H1 (cell line): ENCODE results near the gene ANKRD60. TPM values are rescaled to one million over a fixed set of nuclear protein-coding genes. Genes with fewer than 3 reads are reported as not detected.

Experiments
- CTCF ChIA-PET: fragments of 300-600 bp; sonication (Branson Sonifier 250); formaldehyde crosslinking; loops from one replicate; lab custom pipeline; 2021; ENCODE audit not compliant: partially characterized antibody; lab: Charles Lee
- POLR2A ChIA-PET: fragments of 300-600 bp; sonication (Branson Sonifier 250); formaldehyde crosslinking; loops from one replicate; lab custom pipeline; 2021; ENCODE audit warnings: inconsistent platforms; ENCODE audit not compliant: partially characterized antibody; lab: Charles Lee
- DNase-seq, 2 experiments: peaks; one replicate each; pipeline versions ENCODE4 v3.0.0 to v3.0.0-alpha.2; 2010 to 2022; ENCODE audit warnings: low spot score in 2 of 2, low read depth in 1 of 2, mixed read lengths in 1 of 2
- FAIRE-seq: peaks from 2 replicates; lab custom pipeline; 2011; peaks lifted over from hg19 to GRCh38; lab: Jason Lieb, UNC
- H2AFZ ChIP-seq: 2 replicates; pipeline ENCODE4 v1.8.1; 2012; ENCODE audit warnings: low read length, inconsistent platforms
- H2AK5ac ChIP-seq: 2 replicates; pipeline ENCODE4 v1.6.1; 2013; ENCODE audit warnings: low read depth, low read length
- H2BK120ac ChIP-seq: replicated peaks from 2 replicates; pipeline ENCODE3; 2013; ENCODE audit warnings: low read depth, low read length, inconsistent platforms
- H2BK12ac ChIP-seq: 2 replicates; pipeline ENCODE4 v1.6.1; 2013; ENCODE audit warnings: low read depth, low read length
- H2BK15ac ChIP-seq: 2 replicates; pipeline ENCODE4 v1.6.1; 2013; ENCODE audit warnings: low read length
- H2BK20ac ChIP-seq: 2 replicates; pipeline ENCODE4 v1.6.1; 2013; ENCODE audit warnings: low read length
- H2BK5ac ChIP-seq: 2 replicates; pipeline ENCODE4 v1.6.1; 2013; ENCODE audit warnings: low read depth, low read length
- H3K14ac ChIP-seq: 2 replicates; pipeline ENCODE4 v1.6.1; 2013; ENCODE audit warnings: inconsistent platforms; ENCODE audit not compliant: insufficient read length
- H3K18ac ChIP-seq: 2 replicates; pipeline ENCODE4 v1.6.1; 2013; ENCODE audit warnings: low read length; ENCODE audit errors: extremely low read depth
- H3K23ac ChIP-seq: 2 replicates; pipeline ENCODE4 v1.6.1; 2013; ENCODE audit warnings: inconsistent platforms; ENCODE audit not compliant: insufficient read length
- H3K23me2 ChIP-seq: 2 replicates; pipeline ENCODE4 v1.6.1; 2013; ENCODE audit warnings: low read depth, low read length
- H3K27ac ChIP-seq: 2 replicates; pipeline ENCODE4 v1.6.1; 2011; ENCODE audit warnings: low read depth, low read length, inconsistent platforms
- H3K27me3 ChIP-seq, 4 experiments: replicated peaks in 1 of 4; 1 replicate in 1 of 4; 2 replicates in 3 of 4; pipeline versions ENCODE4 v1.6.1 to v1.8.1; 2011 to 2013; ENCODE audit warnings: low read length in 3 of 4, mild to moderate bottlenecking in 3 of 4, inconsistent platforms in 2 of 4, mixed read lengths in 2 of 4, moderate library complexity in 1 of 4; ENCODE audit not compliant: control insufficient read depth in 3 of 4, insufficient read depth in 3 of 4; ENCODE audit errors: extremely low read depth in 1 of 4
- H3K36me3 ChIP-seq, 4 experiments: 2 replicates each; pipeline versions ENCODE4 v1.6.1 to v1.8.1; 2011 to 2013; ENCODE audit warnings: mild to moderate bottlenecking in 4 of 4, low read length in 3 of 4, moderate library complexity in 2 of 4, control low read depth in 1 of 4, inconsistent platforms in 1 of 4; ENCODE audit not compliant: insufficient read depth in 4 of 4, control insufficient read depth in 2 of 4
- H3K4ac ChIP-seq: replicated peaks from 2 replicates; pipeline ENCODE3; 2013; ENCODE audit warnings: low read length, low read depth, mixed read lengths, inconsistent platforms; ENCODE audit not compliant: insufficient read length
- H3K4me1 ChIP-seq, 4 experiments: replicated peaks in 1 of 4; 1 replicate in 1 of 4; 2 replicates in 3 of 4; pipeline versions ENCODE4 v1.6.1 to v1.8.1; 2011 to 2013; ENCODE audit warnings: low read length in 3 of 4, inconsistent platforms in 2 of 4, mixed read lengths in 1 of 4; ENCODE audit not compliant: insufficient read depth in 4 of 4, control insufficient read depth in 3 of 4
- H3K4me2 ChIP-seq, 2 experiments: 2 replicates each; pipeline versions ENCODE4 v1.6.1 to v1.8.1; 2011 to 2013; ENCODE audit warnings: low read depth in 2 of 2, low read length in 2 of 2, control low read depth in 1 of 2, inconsistent platforms in 1 of 2, mild to moderate bottlenecking in 1 of 2; ENCODE audit not compliant: insufficient read depth in 1 of 2
- H3K4me3 ChIP-seq, 4 experiments: fragments of 200-600, 300-600 bp in 1 of 4; sonication (generic), shearing (Covaris generic), sonication (Bioruptor Twin) in 1 of 4; 2 replicates each; pipeline versions ENCODE4 v1.5.1 to v1.8.1; 2011 to 2016; ENCODE audit warnings: low read length in 4 of 4, low read depth in 3 of 4, control low read depth in 2 of 4, inconsistent platforms in 2 of 4, mild to moderate bottlenecking in 2 of 4, mixed read lengths in 1 of 4, moderate library complexity in 1 of 4; ENCODE audit not compliant: insufficient read depth in 2 of 4; ENCODE audit errors: extremely low read depth in 1 of 4
- H3K56ac ChIP-seq: replicated peaks from 2 replicates; pipeline ENCODE3; 2013; ENCODE audit warnings: low read depth, mild to moderate bottlenecking, mixed read lengths, low read length, inconsistent platforms; ENCODE audit not compliant: insufficient read length
- H3K79me1 ChIP-seq: 2 replicates; pipeline ENCODE4 v1.6.1; 2013; ENCODE audit warnings: low read depth, low read length, control low read depth
- H3K79me2 ChIP-seq, 2 experiments: 2 replicates each; pipeline versions ENCODE4 v1.6.1 to v1.8.1; 2012 to 2013; ENCODE audit warnings: low read length in 2 of 2, mild to moderate bottlenecking in 2 of 2, inconsistent platforms in 1 of 2; ENCODE audit not compliant: insufficient read depth in 2 of 2, control insufficient read depth in 1 of 2
- H3K9ac ChIP-seq, 4 experiments: replicated peaks in 1 of 4; 1 replicate in 1 of 4; 2 replicates in 3 of 4; pipeline versions ENCODE4 v1.6.1 to v1.8.1; 2011 to 2013; ENCODE audit warnings: low read depth in 3 of 4, low read length in 3 of 4, control low read depth in 2 of 4, mild to moderate bottlenecking in 2 of 4, moderate library complexity in 2 of 4, inconsistent platforms in 1 of 4; ENCODE audit errors: extremely low read depth in 1 of 4
- H3K9me3 ChIP-seq, 2 experiments: 2 replicates each; pipeline versions ENCODE4 v1.6.1 to v1.8.1; 2012 to 2013; ENCODE audit warnings: mild to moderate bottlenecking in 2 of 2, moderate library complexity in 2 of 2, control low read depth in 1 of 2, inconsistent platforms in 1 of 2, low read depth in 1 of 2, low read length in 1 of 2, mixed read lengths in 1 of 2; ENCODE audit not compliant: insufficient read depth in 2 of 2
- H4K20me1 ChIP-seq, 2 experiments: replicated peaks in 1 of 2; 2 replicates each; pipeline versions ENCODE3 to v1.8.1; 2011 to 2013; ENCODE audit warnings: inconsistent platforms in 2 of 2, low read length in 2 of 2, mild to moderate bottlenecking in 1 of 2; ENCODE audit not compliant: insufficient read depth in 2 of 2, control insufficient read depth in 1 of 2
- H4K5ac ChIP-seq: 2 replicates; pipeline ENCODE4 v1.6.1; 2013; ENCODE audit warnings: low read length, low read depth, mixed read lengths, inconsistent platforms; ENCODE audit not compliant: insufficient read length
- H4K8ac ChIP-seq: 2 replicates; pipeline ENCODE4 v1.8.0; 2013; ENCODE audit warnings: mild to moderate bottlenecking, moderate library complexity, low read length, inconsistent platforms; ENCODE audit not compliant: insufficient read depth; ENCODE audit errors: extremely low read depth
- H4K91ac ChIP-seq: replicated peaks from 2 replicates; pipeline ENCODE3; 2013; ENCODE audit warnings: low read length, mixed read lengths, inconsistent platforms; ENCODE audit not compliant: insufficient read length
- CBX5 ChIP-seq: fragments of 300-800, 300-1000 bp; sonication (generic); IDR thresholded peaks from 2 replicates; pipeline ENCODE4 v1.7.1; 2016; ENCODE audit warnings: antibody characterized with exemption, low read length, low read depth
- CHD2 ChIP-seq: IDR thresholded peaks from 2 replicates; pipeline ENCODE4 v1.6.1; 2012; ENCODE audit warnings: low read length, improper control_type of control experiment
- EZH2 ChIP-seq: fragments of 200-600 bp; sonication (generic); IDR thresholded peaks from 2 replicates; pipeline ENCODE4 v1.7.1; 2012; ENCODE audit warnings: low read depth, mild to moderate bottlenecking, moderate library complexity, low read length, inconsistent platforms; ENCODE audit not compliant: severe bottlenecking
- FOSL1 ChIP-seq: IDR thresholded peaks from 2 replicates; pipeline ENCODE4 v1.6.1; 2011; ENCODE audit warnings: mild to moderate bottlenecking, low read depth, low read length, moderate library complexity; ENCODE audit not compliant: insufficient read depth
- POU5F1 ChIP-seq: IDR thresholded peaks from 2 replicates; pipeline ENCODE4 v1.6.1; 2011; ENCODE audit warnings: low read depth, mild to moderate bottlenecking, low read length, moderate library complexity
- RXRA ChIP-seq: IDR thresholded peaks from 2 replicates; pipeline ENCODE4 v1.6.1; 2011; ENCODE audit warnings: low read depth, mild to moderate bottlenecking, low read length, moderate library complexity; ENCODE audit not compliant: insufficient read depth
- whole genome bisulfite sequencing, 2 experiments: shearing (Covaris generic) in 1 of 2; methylation state at CpG; one replicate each; pipeline versions ENCODE4 v1.1.6 to v1.1.7; 2013 to 2015; ENCODE audit warnings: low lambda C conversion rate in 2 of 2, mixed read lengths in 2 of 2, inconsistent platforms in 1 of 2, low coverage in 1 of 2, missing lambda C conversion rate in 1 of 2; ENCODE audit not compliant: insufficient replicate concordance in 2 of 2, insufficient coverage in 1 of 2, insufficient read length in 1 of 2; ENCODE audit errors: extremely low coverage in 1 of 2, missing lambda C conversion rate in 1 of 2; 5-methylcytosine and 5-hydroxymethylcytosine counted together
- polyA plus RNA-seq, 7 experiments: library from polyadenylated mRNA; depleted of rRNA in 3 of 7; stranded (reverse) in 5 of 7; unstranded in 2 of 7; fragments of >200 nt in 5 of 7; fragments of 200-250 nt in 2 of 7; gene quantifications; 1 replicate in 5 of 7; 2 replicates in 1 of 7; 4 replicates in 1 of 7; pipeline versions ENCODE4 v1.2.1 to v1.2.3, GENCODE V29; 2011 to 2013; ENCODE audit warnings: missing spikeins in 2 of 7, mixed read lengths in 2 of 7
- total RNA-seq: library from RNA; stranded (reverse); fragmentation: NEBNext Ultra II Directional; extraction: Animal tissue kit (Norgen Biotek cat#: 25700); gene quantifications from 2 replicates; pipeline ENCODE4 v1.2.1, GENCODE V29; 2021
- TF ChIP-seq, protein P1 (sequence below), 3 experiments: IDR thresholded peaks; 1 replicate in 2 of 3; 2 replicates in 1 of 3; pipeline versions ENCODE4 v1.5.1 to v1.6.1; 2011; ENCODE audit warnings: low read length in 3 of 3, mild to moderate bottlenecking in 3 of 3, inconsistent platforms in 2 of 3, low read depth in 1 of 3, moderate library complexity in 1 of 3; ENCODE audit not compliant: insufficient read depth in 1 of 3; ENCODE audit errors: control extremely low read depth in 1 of 3
- TF ChIP-seq, protein P2 (sequence below): IDR thresholded peaks from 2 replicates; pipeline ENCODE4 v1.6.1; 2012; ENCODE audit warnings: inconsistent platforms
- TF ChIP-seq, protein P3 (sequence below): IDR thresholded peaks from 2 replicates; pipeline ENCODE4 v1.6.1; 2011; ENCODE audit warnings: low read depth, mild to moderate bottlenecking, low read length; ENCODE audit not compliant: insufficient read depth

ANKRD60 gene
- total and polyA plus RNA-seq, 2 of the 8 experiments (the other 6 are each of a cell fraction or from before 2014, with no cell fraction given): not detected

DNA sequence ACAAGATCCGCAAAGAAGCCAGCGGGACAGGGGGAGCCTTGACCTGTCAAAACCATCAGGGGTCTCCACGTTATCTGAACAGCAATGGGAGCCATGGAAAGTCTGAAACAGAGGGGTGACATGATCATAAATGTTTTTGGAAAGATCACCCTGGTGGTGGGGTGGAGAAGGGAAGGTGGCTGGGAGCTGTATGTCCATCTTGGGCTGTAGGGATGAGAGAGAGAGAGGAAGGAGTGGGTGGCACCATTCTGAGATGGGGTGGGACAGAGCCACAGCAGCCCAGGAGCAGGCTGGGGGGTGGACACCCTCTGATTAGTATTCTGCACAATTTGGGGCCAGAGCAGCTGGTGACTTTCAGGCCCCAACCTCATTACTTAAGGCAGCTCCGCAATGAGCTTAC, 30.1 kb downstream of the ANKRD60 start:
- no peak overlapping the region for H4K5ac ChIP-seq
- ChIA-PET CTCF (interaction anchor here (0.6 to 12.4 kb wide), 2 partner anchors 11 to 31 kb away, joined by 3 to 130 read pairs; no protein-coding TSS in a partner anchor), POLR2A (no interaction called here)
- no peak overlapping the region for H2BK15ac ChIP-seq
- H3K14ac ChIP-seq: no peak overlapping the region
- no peak overlapping the region for H3K9ac ChIP-seq
- no peak overlapping the region for H3K4me2 ChIP-seq
- no peak overlapping the region for H3K27ac ChIP-seq
- H4K20me1 ChIP-seq: no peaks in the 10 kb centered on the region
- H3K9me3 ChIP-seq: no peaks in the 10 kb centered on the region
- no peaks in the 10 kb centered on the region for H3K4me1 ChIP-seq
- no peaks in the 10 kb centered on the region for H3K27me3 ChIP-seq
- 88% methylated on average over 3 of the region's 4 CpGs; no CpG with 5 or more reads in 1 of the 2 experiments for WGBS, 2 experiments
- no peaks in the 10 kb centered on the region for H3K36me3 ChIP-seq
- no peaks in the 10 kb centered on the region for H3K79me1 ChIP-seq
- no peak overlapping the region for H3K18ac ChIP-seq
- H2BK20ac ChIP-seq: no peak overlapping the region
- H2BK120ac ChIP-seq: no peak overlapping the region
- no peak overlapping the region for H3K4ac ChIP-seq
- FAIRE-seq (no peak), DNase-seq (no peak)
- no peaks in the 10 kb centered on the region for H3K79me2 ChIP-seq
- H3K23ac ChIP-seq: no peak overlapping the region
- no peak overlapping the region for H4K8ac ChIP-seq
- no peak overlapping the region for H4K91ac ChIP-seq
- H2BK12ac ChIP-seq: no peak overlapping the region
- no peak overlapping the region for H3K56ac ChIP-seq
- no peak overlapping the region for H2AFZ ChIP-seq
- H2AK5ac ChIP-seq: no peak overlapping the region
- peaks cover 4% of the 10 kb centered on the region; the same call in 1 of the 2 replicates for H3K23me2 ChIP-seq
- no peak overlapping the region for H2BK5ac ChIP-seq
- no peak overlapping the region for H3K4me3 ChIP-seq
- TF ChIP-seq, protein P1, sequence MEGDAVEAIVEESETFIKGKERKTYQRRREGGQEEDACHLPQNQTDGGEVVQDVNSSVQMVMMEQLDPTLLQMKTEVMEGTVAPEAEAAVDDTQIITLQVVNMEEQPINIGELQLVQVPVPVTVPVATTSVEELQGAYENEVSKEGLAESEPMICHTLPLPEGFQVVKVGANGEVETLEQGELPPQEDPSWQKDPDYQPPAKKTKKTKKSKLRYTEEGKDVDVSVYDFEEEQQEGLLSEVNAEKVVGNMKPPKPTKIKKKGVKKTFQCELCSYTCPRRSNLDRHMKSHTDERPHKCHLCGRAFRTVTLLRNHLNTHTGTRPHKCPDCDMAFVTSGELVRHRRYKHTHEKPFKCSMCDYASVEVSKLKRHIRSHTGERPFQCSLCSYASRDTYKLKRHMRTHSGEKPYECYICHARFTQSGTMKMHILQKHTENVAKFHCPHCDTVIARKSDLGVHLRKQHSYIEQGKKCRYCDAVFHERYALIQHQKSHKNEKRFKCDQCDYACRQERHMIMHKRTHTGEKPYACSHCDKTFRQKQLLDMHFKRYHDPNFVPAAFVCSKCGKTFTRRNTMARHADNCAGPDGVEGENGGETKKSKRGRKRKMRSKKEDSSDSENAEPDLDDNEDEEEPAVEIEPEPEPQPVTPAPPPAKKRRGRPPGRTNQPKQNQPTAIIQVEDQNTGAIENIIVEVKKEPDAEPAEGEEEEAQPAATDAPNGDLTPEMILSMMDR (IDR thresholded peaks at IDR 0.05; ENCODE audit: control extremely low read depth in 1 of 3, insufficient read depth in 1 of 3, low read depth in 1 of 3, low read length in 3 of 3): no peak
- TF ChIP-seq, protein P2, sequence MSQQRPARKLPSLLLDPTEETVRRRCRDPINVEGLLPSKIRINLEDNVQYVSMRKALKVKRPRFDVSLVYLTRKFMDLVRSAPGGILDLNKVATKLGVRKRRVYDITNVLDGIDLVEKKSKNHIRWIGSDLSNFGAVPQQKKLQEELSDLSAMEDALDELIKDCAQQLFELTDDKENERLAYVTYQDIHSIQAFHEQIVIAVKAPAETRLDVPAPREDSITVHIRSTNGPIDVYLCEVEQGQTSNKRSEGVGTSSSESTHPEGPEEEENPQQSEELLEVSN: no peak
- TF ChIP-seq, protein P3, sequence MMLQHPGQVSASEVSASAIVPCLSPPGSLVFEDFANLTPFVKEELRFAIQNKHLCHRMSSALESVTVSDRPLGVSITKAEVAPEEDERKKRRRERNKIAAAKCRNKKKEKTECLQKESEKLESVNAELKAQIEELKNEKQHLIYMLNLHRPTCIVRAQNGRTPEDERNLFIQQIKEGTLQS: no peak
- TF ChIP-seq EZH2 (no peak), RXRA (no peak), FOSL1 (no peak), POU5F1 (no peak), CHD2 (no peak), CBX5 (no peak)
